Measurements from ENCODE around the gene ST3GAL4. TPM values are rescaled to one million over a fixed set of nuclear protein-coding genes. Genes with fewer than 3 reads are reported as not detected.

ST3GAL4 gene
- total and polyA plus RNA-seq, 2 of the 8 experiments (the other 6 are each of a cell fraction or from before 2014, with no cell fraction given): 15.6 to 20.0 TPM

DNA sequence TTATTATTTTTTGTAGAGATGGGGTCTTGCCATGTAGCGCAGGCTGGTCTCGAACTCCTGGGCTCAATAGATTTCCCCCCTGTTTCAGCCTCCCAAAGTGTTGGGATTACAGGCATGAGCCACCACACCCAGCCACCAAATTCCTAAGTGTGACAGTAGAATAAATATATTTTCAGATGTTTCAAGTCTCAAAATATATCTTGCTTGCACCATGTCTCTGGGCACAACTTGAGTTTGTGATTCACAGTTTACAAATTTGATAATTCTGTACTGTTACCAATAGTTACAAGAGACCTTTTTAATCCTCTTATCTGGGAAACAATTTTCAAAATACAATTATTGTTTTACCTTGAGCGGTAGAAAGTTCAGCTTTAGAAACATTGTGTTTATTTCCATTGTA lies 32.5 kb upstream of the ST3GAL4 start:
- Histone ChIP-seq H3K4me1 (replicated peaks in 1 of 4; ENCODE audit: control insufficient read depth in 3 of 4, insufficient read depth in 4 of 4, low read length in 3 of 4) (peaks cover 0 to under 1% (median 0%) of the 10 kb centered on the region in 4 experiments; a peak in 2 of 7 replicates), H2BK5ac (ENCODE audit: low read depth, low read length) (no peak overlapping the region), H3K23me2 (ENCODE audit: low read depth, low read length) (no peaks in the 10 kb centered on the region), H3K4me2 (ENCODE audit: insufficient read depth in 1 of 2, low read depth in 2 of 2, low read length in 2 of 2) (no peak overlapping the region), H3K9me3 (ENCODE audit: insufficient read depth in 2 of 2, low read depth in 1 of 2, low read length in 1 of 2) (no peaks in the 10 kb centered on the region), H3K4me3 (ENCODE audit: extremely low read depth in 1 of 4, insufficient read depth in 2 of 4, low read depth in 3 of 4, low read length in 4 of 4) (no peak overlapping the region), H3K23ac (ENCODE audit: insufficient read length) (no peak overlapping the region), H2AK5ac (ENCODE audit: low read depth, low read length) (no peak overlapping the region), H3K18ac (ENCODE audit: extremely low read depth, low read length) (no peak overlapping the region), H4K5ac (ENCODE audit: insufficient read length, low read depth, low read length) (no peak overlapping the region), H4K20me1 (replicated peaks in 1 of 2; ENCODE audit: control insufficient read depth in 1 of 2, insufficient read depth in 2 of 2, low read length in 2 of 2) (peaks cover 0 to 4% of the 10 kb centered on the region in 2 experiments), H2BK20ac (ENCODE audit: low read length) (no peak overlapping the region), H3K56ac (replicated peaks; ENCODE audit: insufficient read length, low read depth, low read length) (no peak overlapping the region), H2BK120ac (replicated peaks; ENCODE audit: low read depth, low read length) (no peak overlapping the region), H3K79me2 (ENCODE audit: control insufficient read depth in 1 of 2, insufficient read depth in 2 of 2, low read length in 2 of 2) (no peaks in the 10 kb centered on the region), H4K8ac (ENCODE audit: extremely low read depth, insufficient read depth, low read length) (no peak overlapping the region), H2BK15ac (ENCODE audit: low read length) (no peak overlapping the region), H3K4ac (replicated peaks; ENCODE audit: insufficient read length, low read depth, low read length) (no peak overlapping the region), H3K36me3 (ENCODE audit: control insufficient read depth in 2 of 4, insufficient read depth in 4 of 4, low read length in 3 of 4) (no peaks in the 10 kb centered on the region), H3K27ac (ENCODE audit: low read depth, low read length) (no peak overlapping the region), H3K79me1 (ENCODE audit: low read depth, low read length) (peaks cover 4% of the 10 kb centered on the region; the same call in 1 of the 2 replicates), H2BK12ac (ENCODE audit: low read depth, low read length) (no peak overlapping the region), H3K14ac (ENCODE audit: insufficient read length) (no peak overlapping the region), H3K27me3 (replicated peaks in 1 of 4; ENCODE audit: control insufficient read depth in 3 of 4, extremely low read depth in 1 of 4, insufficient read depth in 3 of 4, low read length in 3 of 4) (no peaks in the 10 kb centered on the region), H2AFZ (ENCODE audit: low read length) (no peak overlapping the region), H3K9ac (replicated peaks in 1 of 4; ENCODE audit: extremely low read depth in 1 of 4, low read depth in 3 of 4, low read length in 3 of 4) (no peak overlapping the region), H4K91ac (replicated peaks; ENCODE audit: insufficient read length, low read length) (no peak overlapping the region)
- POLR2A ChIA-PET (ENCODE audit: partially characterized antibody): no interaction called here
- WGBS, 2 experiments (ENCODE audit: extremely low coverage in 1 of 2, insufficient coverage in 1 of 2, insufficient read length in 1 of 2, insufficient replicate concordance in 2 of 2, low coverage in 1 of 2, low lambda C conversion rate in 2 of 2, missing lambda C conversion rate in 1 of 2): 100% methylated on average over 3 of the region's 3 CpGs; no CpG with 5 or more reads in 1 of the 2 experiments
- no peak for FAIRE-seq
- no peak for DNase-seq (ENCODE audit: low read depth in 1 of 2, low spot score in 2 of 2)
- CTCF ChIA-PET (ENCODE audit: partially characterized antibody): interaction anchor here (0.5 to 1.2 kb wide), 2 partner anchors 13 to 156 kb away, joined by 3 read pairs; no protein-coding TSS in a partner anchor
- TF ChIP-seq CHD1 (IDR thresholded peaks at IDR 0.05; ENCODE audit: low read depth, low read length) (no peak), NRF1 (IDR thresholded peaks at IDR 0.05; ENCODE audit: low read depth, low read length) (no peak), SP1 (IDR thresholded peaks at IDR 0.05; ENCODE audit: low read depth, low read length) (no peak), HDAC6 (IDR thresholded peaks at IDR 0.05; ENCODE audit: low read depth, low read length) (no peak), CBX8 (IDR thresholded peaks at IDR 0.05; ENCODE audit: borderline replicate concordance, low read depth, low read length) (no peak), RAD21 (IDR thresholded peaks at IDR 0.05 in 1 of 2, conservative IDR thresholded peaks at IDR 0.05 in 1 of 2; ENCODE audit: low read depth in 2 of 2, low read length in 2 of 2) (no peak), POLR2AphosphoS5 (IDR thresholded peaks at IDR 0.05; ENCODE audit: low read depth, low read length) (no peak), RBBP5 (IDR thresholded peaks at IDR 0.05; ENCODE audit: borderline replicate concordance, low read depth, low read length) (no peak), TBP (IDR thresholded peaks at IDR 0.05; ENCODE audit: low read depth, low read length) (no peak)
- TF ChIP-seq, protein P1, sequence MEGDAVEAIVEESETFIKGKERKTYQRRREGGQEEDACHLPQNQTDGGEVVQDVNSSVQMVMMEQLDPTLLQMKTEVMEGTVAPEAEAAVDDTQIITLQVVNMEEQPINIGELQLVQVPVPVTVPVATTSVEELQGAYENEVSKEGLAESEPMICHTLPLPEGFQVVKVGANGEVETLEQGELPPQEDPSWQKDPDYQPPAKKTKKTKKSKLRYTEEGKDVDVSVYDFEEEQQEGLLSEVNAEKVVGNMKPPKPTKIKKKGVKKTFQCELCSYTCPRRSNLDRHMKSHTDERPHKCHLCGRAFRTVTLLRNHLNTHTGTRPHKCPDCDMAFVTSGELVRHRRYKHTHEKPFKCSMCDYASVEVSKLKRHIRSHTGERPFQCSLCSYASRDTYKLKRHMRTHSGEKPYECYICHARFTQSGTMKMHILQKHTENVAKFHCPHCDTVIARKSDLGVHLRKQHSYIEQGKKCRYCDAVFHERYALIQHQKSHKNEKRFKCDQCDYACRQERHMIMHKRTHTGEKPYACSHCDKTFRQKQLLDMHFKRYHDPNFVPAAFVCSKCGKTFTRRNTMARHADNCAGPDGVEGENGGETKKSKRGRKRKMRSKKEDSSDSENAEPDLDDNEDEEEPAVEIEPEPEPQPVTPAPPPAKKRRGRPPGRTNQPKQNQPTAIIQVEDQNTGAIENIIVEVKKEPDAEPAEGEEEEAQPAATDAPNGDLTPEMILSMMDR (IDR thresholded peaks at IDR 0.05; ENCODE audit: control extremely low read depth in 1 of 3, insufficient read depth in 1 of 3, low read depth in 1 of 3, low read length in 3 of 3): no peak
- TF ChIP-seq, protein P2, sequence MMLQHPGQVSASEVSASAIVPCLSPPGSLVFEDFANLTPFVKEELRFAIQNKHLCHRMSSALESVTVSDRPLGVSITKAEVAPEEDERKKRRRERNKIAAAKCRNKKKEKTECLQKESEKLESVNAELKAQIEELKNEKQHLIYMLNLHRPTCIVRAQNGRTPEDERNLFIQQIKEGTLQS (IDR thresholded peaks at IDR 0.05; ENCODE audit: insufficient read depth, low read depth, low read length): no peak
